GM12875 (cell line): ENCODE data around the gene GGNBP2.
A peak's percentile ranks its signal among the peaks of the same experiment; 100 is the strongest.

Experiments used
- H3K4me3 ChIP-seq: one replicate; pipeline ENCODE4 v1.5.1; 2011; ENCODE audit warnings: low read depth, low read length, control low read depth
- CTCF ChIP-seq: IDR thresholded peaks from 2 replicates; pipeline ENCODE4 v1.5.1; 2011; ENCODE audit warnings: low read depth, mild to moderate bottlenecking, control low read depth, inconsistent platforms, low read length, moderate library complexity, borderline replicate concordance; ENCODE audit not compliant: insufficient read depth

GGNBP2 gene

GRCh38 chr17:36623281-36623680 is 78.6 kb downstream of the GGNBP2 start:
- no peak overlapping the region for H3K4me3 ChIP-seq
- TF ChIP-seq CTCF: no peak

- no peak for TF ChIP-seq CTCF
- H3K4me3 ChIP-seq: no peak overlapping the region
These were observed 80.5 kb downstream of the GGNBP2 start for GRCh38 chr17:36625188-36625587.

GRCh38 chr17:36627101-36627500 is 82.4 kb downstream of the GGNBP2 start:
- TF ChIP-seq CTCF: no peak
- no peak overlapping the region for H3K4me3 ChIP-seq

GRCh38 chr17:36628576-36628975 is 83.9 kb downstream of the GGNBP2 start:
- TF ChIP-seq CTCF: no peak
- no peak overlapping the region for H3K4me3 ChIP-seq

- peak; percentile 96 for TF ChIP-seq CTCF
These were observed 84.6 kb downstream of the GGNBP2 start for GRCh38 chr17:36629252-36629847.

GRCh38 chr17:36629970-36630502 is 85.3 kb downstream of the GGNBP2 start:
- no peak for TF ChIP-seq CTCF

More at GRCh38 chr17:36629252-36629847, 84.6 kb downstream of the GGNBP2 start:
- H3K4me3 ChIP-seq: no peak overlapping the region

GRCh38 chr17:36631022-36631421 is 86.3 kb downstream of the GGNBP2 start:
- H3K4me3 ChIP-seq: no peak overlapping the region

More at GRCh38 chr17:36629970-36630502, 85.3 kb downstream of the GGNBP2 start:
- no peak overlapping the region for H3K4me3 ChIP-seq

More at GRCh38 chr17:36631022-36631421, 86.3 kb downstream of the GGNBP2 start:
- TF ChIP-seq CTCF: no peak
